HG02981 (cell line): Measurements from ENCODE around the gene PNLIPRP1.

Experiments used
- ATAC-seq: cut with Tn5 transposase; IDR thresholded peaks from one replicate; pipeline ENCODE4 v1.9.1; 2021; ENCODE audit warnings: mild to moderate bottlenecking, moderate library complexity; ENCODE audit not compliant: unreplicated experiment

Gene PNLIPRP1

GRCh38 chr10:116598329-116598728 is 7.6 kb downstream of the PNLIPRP1 start:
- no peak for ATAC-seq

- no peak for ATAC-seq
These were observed 9.2 kb downstream of the PNLIPRP1 start for GRCh38 chr10:116599991-116600390.

- no peak for ATAC-seq
These were observed 12.1 kb downstream of the PNLIPRP1 start for GRCh38 chr10:116602648-116603400.

GRCh38 chr10:116606061-116606483 is 15.3 kb downstream of the PNLIPRP1 start:
- no peak for ATAC-seq

- no peak for ATAC-seq
These were observed 16.6 kb downstream of the PNLIPRP1 start for GRCh38 chr10:116607336-116607735.

DNA sequence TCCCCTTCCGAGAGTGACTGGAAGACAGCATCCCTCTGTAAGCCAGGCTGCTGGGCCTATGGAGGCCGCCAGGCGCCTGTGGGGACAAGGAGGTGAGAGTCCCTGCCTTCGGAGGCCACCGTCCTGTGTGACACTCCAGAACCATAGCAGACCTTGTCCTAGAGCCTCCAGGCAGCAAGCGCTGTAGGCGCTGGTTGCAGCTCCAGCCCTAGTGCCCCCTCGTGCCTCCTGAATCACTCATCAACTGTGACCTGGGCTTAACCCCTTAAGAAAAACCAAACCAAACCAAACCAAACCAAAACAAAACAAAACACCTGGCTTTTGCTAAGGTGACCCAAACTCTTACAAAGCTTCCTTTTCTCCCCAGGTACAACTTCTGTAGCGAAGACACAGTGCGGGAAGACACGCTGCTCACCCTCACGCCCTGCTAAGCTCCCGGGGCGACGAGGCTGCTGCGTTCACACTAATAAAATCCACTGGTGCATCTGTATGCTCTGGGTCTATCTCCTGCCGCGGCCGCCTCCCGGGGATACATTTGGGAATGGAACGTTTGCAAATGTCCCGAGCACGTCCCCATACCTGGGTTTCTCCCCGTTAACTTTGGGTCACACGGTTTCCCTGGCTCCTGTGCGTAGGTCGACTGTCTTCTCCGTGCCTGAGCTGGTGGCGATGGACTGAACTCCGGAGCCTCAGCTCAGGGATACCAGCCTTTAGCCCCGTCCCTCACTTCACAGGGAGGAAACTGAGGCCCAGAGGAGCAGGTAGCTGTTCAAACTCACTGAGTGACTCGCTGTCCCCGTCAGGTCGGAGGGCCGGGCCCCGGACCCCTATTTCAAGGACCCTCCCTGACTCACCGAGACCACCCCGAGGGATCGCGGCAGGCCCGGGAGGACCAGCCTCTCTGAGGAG is 18.2 kb downstream of the PNLIPRP1 start:
- ATAC-seq: no peak

DNA sequence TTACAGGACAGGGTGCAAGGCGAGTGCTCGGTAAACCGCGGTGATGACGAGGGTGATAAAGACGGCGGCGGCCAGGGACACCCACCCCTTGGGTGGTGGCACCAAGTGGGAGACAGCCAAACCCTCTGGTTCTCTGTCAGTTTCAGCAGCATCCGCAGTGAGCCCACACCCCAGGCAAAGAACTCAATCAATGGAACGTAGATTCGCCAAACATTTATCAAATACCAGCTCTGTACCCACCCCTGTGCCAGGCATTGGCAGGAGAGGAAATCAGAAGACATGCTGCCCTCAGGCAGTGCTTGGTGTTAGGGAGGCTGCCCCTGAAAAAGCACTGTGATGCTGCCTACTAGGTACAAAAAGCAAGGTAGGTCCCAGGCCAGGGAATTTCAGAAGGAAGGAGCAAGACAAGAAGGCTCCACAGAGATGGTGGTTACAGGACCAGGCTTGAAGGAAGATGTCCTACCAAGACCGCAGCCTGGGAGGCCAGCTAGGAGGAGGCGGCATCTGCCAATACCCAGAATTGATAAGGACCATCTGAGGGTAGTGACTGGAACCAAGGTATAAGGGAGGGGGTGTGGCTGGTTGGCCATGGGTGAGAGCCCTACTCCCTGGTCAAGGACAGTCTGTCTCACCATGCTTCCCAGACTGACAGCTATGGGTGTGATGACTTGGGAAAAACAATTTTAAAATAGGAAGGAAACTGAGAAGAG is 19.8 kb downstream of the PNLIPRP1 start:
- ATAC-seq: no peak

DNA sequence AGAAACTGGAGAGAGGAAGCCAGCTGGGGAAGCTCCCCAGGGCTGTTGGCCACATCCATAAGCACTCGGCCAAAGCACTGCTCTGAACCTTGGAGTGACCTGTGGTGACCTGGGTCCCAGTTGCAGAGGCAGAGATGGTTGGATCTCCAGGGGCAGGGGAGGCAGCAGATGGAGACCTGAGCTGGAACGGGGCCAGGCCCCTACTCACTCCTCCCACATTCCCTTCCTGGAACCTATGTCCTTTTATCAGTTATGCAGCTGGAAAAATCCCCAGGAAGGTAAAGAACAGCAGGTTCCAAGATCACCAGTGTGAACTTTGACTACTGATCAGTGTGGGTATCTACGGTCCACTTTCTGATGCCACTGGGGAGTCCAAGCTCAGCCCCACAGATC is 20.4 kb downstream of the PNLIPRP1 start:
- ATAC-seq: no peak

DNA sequence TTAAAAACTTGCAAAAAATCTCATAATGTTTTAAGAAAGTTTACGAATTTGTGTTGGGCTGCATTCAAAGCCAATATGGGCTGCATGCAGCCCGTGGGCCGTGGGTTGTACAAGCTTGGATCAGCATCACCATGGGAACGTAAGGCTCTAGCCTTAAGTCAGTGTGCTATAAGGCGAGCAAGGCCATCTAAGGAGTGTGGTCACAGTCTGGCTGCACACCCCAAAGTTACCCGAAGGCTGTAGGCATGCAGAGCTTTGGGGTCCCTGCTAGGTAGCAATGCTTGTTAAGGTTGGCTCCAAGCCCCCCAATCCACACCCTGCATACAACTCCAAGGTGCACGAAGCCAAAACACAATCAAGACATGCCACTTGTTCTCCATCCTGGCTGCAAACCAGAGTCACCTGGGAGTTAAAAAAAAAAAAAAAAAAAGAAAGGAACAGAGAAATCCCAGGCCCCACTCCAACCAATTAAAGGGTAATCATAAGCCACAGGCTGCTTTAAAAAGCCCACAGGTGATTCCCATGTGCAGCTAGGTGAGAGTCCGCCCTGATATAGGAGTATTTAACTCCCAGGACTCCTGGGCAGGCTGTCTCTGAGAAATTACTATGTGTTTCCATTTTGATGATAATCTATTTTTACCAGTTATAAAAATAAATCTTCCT is 21.5 kb downstream of the PNLIPRP1 start:
- no peak for ATAC-seq

DNA sequence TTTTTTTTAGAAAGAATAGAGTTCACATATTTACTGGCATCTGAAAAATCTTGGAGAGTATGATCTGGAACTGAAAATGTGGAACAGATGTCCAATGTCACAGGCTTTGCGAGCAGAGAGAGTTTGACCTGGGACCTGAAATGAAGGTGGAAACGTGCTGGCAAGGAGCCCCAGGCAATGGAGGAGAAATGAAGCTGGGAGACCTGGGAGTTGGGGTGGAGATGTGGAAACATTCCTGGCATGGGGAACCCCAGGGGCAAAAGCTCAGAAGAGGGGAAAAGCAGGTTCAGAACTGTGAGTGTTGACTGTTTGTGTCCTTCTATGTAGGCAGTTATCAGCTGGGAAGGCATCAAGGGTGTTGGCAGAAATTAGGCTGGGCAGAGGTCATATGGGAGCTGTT is 22.7 kb downstream of the PNLIPRP1 start:
- ATAC-seq: no peak

GRCh38 chr10:116614796-116615195 is 24.0 kb downstream of the PNLIPRP1 start:
- ATAC-seq: no peak

- ATAC-seq: no peak
These were observed 24.5 kb downstream of the PNLIPRP1 start for GRCh38 chr10:116615199-116615776.

DNA sequence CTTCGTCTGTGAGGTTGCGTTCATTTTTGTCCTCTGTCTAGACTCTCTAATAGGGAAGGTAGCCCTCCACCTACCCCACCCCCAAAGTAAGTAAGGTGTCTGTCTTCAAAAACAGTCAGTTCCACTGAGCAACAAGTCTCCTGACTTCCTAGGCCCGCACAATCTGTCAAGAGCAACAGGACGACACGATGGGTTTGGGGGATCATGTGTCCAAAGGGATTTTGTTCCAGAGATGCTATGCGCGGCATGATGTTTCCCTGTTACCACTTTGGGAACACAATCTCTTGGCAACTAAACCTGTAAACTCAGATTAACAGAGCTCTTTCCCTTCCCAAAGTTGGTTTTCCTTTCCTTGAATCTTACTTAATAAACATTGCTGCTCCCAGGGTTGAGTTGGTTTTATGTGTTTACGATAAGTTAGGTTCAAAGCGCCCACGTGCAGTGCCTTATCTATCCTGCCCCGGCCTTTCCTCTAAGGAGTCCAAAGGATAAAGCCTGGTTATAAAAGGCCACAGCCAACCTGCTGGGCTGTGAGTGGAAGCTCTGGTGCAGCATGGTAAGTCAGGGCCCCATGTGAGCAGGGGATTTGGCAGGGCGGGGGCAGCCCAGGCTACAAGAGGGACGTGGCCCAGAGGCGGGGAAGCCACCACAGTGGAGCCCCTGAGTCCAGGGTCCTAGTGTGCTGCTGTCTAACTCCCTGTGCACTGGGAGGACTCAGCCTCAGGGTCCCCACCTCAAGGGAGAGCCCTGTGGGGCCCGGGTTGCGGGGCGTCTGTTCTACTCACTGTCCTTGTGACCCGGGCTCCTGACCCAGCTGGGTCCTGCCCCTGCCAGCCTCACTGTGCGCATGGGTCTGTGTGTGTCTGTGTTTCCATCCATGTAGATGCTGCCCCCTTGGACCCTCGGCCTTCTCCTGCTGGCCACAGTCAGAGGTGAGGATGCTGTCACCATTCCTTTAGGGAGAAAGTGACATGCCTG is 30.0 kb downstream of the PNLIPRP1 start, which contains the start of gene PNLIPRP2:
PNLIPRP2 (plus strand) TSS at position 531 of the 978 bp plus-strand sequence.
- no peak for ATAC-seq

DNA sequence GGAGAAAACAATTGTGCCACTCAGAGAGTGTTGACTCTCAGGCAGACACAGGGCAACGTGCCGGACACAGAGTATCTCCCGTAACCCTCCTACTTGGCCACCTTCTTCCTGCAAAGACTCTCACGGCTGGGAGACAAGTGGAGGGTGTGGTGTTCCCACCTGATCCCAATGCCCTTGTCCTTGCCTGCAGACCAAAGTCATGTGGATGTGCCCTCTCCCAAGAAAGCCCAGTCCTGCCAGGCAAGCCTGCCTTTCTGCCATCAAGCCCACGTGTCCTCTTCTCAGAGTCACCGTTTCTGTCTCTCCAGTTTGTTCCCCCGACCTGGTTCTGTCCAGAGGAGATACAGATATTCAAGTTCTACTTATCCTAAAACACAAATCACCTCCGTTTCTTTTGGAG is 30.7 kb downstream of the PNLIPRP1 start:
- no peak for ATAC-seq

- ATAC-seq: no peak
These were observed 31.3 kb downstream of the PNLIPRP1 start for GRCh38 chr10:116621934-116622655.

GRCh38 chr10:116625845-116626244 is 35.1 kb downstream of the PNLIPRP1 start:
- no peak for ATAC-seq

GRCh38 chr10:116626815-116627214 is 36.1 kb downstream of the PNLIPRP1 start:
- no peak for ATAC-seq

DNA sequence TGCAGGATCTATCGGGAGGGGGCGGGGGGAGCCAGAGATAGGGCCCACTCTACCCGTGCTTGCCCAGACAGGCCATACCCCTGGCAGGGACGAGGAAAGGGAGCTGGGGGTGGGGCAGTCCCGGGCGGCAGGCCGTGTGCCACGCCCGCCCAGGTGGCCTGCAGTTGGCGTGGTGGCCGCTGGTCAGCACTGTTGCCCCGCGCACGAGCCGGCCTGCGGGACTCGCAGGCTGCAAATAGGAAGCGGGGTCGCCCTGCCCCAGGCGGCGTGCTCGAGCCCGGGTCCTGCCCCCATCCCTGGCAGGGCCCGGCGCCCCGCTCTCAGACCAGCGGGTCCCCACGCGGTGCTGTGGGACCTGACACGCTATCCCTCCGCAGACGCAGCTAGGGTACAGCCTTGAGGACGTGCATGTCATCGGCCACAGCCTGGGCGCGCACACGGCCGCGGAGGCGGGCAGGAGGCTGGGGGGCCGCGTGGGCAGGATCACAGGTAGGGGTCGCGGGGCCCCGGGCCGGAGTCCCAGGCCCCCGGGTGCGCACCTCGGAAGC is 36.7 kb downstream of the PNLIPRP1 start:
- no peak for ATAC-seq
